GM12875 (cell line): ENCODE results near the gene DRAXIN.
A peak's percentile ranks its signal among the peaks of the same experiment; 100 is the strongest.

ENCODE experiments used
- H3K4me3 ChIP-seq: one replicate; pipeline ENCODE4 v1.5.1; 2011; ENCODE audit warnings: low read depth, low read length, control low read depth
- CTCF ChIP-seq: IDR thresholded peaks from 2 replicates; pipeline ENCODE4 v1.5.1; 2011; ENCODE audit warnings: low read depth, mild to moderate bottlenecking, control low read depth, inconsistent platforms, low read length, moderate library complexity, borderline replicate concordance; ENCODE audit not compliant: insufficient read depth

Gene DRAXIN

GRCh38 chr1:11651017-11651416 is 40.5 kb upstream of the DRAXIN start:
- H3K4me3 ChIP-seq: no peak overlapping the region
- no peak for TF ChIP-seq CTCF

GRCh38 chr1:11652203-11652780 is 39.2 kb upstream of the DRAXIN start:
- no peak for TF ChIP-seq CTCF
- no peak overlapping the region for H3K4me3 ChIP-seq

GRCh38 chr1:11653101-11653860 is 38.2 kb upstream of the DRAXIN start:
- no peak for TF ChIP-seq CTCF
- H3K4me3 ChIP-seq: no peak overlapping the region

GRCh38 chr1:11653861-11654136 is 37.7 kb upstream of the DRAXIN start:
- H3K4me3 ChIP-seq: no peak overlapping the region
- TF ChIP-seq CTCF: no peak

- TF ChIP-seq CTCF: no peak
- peak within 1 kb of the TSS; percentile 62 for H3K4me3 ChIP-seq
These were observed 37.2 kb upstream of the DRAXIN start, which contains the start of the genes FBXO2 and FBXO44 for GRCh38 chr1:11654137-11654938. Gene FBXO2 (minus strand): TSS chr1:11654429. CDS start chr1:11654340, 89 bp downstream. Gene FBXO44 (plus strand): TSS chr1:11654877. CDS start chr1:11655836, 959 bp downstream.

GRCh38 chr1:11654939-11655808 is 36.3 kb upstream of the DRAXIN start:
- no peak for TF ChIP-seq CTCF
- H3K4me3 ChIP-seq: peak overlapping the region; percentile 62
